ENCODE data around the gene SHROOM1. TPM values are rescaled to one million over a fixed set of nuclear protein-coding genes. Genes with fewer than 3 reads are reported as not detected.

Gene SHROOM1
- total and polyA plus RNA-seq, 9 of the 15 experiments (the other 6 are each of a cell fraction or from before 2014, with no cell fraction given): 0.44 to 26.5 (median 11.9) TPM

DNA sequence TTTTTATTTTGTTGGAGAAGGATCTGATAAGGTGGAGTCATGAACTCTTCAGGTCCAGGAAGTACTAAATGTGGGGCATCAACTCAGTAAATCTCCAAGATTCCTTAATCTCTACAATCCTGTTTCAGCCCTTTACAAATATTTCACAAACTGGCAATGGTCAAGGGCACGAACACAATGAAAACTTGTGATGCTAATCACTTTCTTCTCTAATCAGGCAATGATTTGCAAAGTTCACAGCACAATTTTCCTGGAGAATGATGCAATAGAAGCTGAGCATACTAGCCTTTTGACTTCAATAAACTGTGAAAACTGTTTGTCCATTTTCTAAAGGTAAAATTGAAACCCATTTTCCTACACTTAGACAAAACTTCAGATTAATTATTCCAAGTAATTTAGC is 18.9 kb upstream of the SHROOM1 start:
- no peak for FAIRE-seq
- in situ Hi-C loops (cut with MboI): no loop called here
- Histone ChIP-seq H3K9ac (ENCODE audit: insufficient read depth in 1 of 2, low read depth in 2 of 2, low read length in 2 of 2) (no peak overlapping the region), H3K4me1 (replicated peaks in 1 of 2; ENCODE audit: control insufficient read depth in 2 of 2, insufficient read depth in 2 of 2, low read length in 2 of 2) (peaks cover 0 to 14% of the 10 kb centered on the region in 2 experiments; a peak in 3 of 5 replicates), H3K9me3 (replicated peaks; ENCODE audit: control insufficient read depth, insufficient read depth, low read depth, low read length) (no peaks in the 10 kb centered on the region), H2AFZ (ENCODE audit: low read depth, low read length) (peak overlapping the region; percentile 75), H3K4me3 (no peak overlapping the region), H3K79me2 (ENCODE audit: control insufficient read depth, insufficient read depth, low read length) (no peaks in the 10 kb centered on the region), H4K20me1 (replicated peaks; ENCODE audit: control insufficient read depth, insufficient read depth, low read length) (no peaks in the 10 kb centered on the region), H3K4me2 (ENCODE audit: insufficient read depth, low read length) (no peak overlapping the region), H3K9me1 (ENCODE audit: control insufficient read depth, insufficient read depth, low read length) (no peaks in the 10 kb centered on the region), H3K27ac (ENCODE audit: extremely low read depth, low read depth, low read length) (no peak overlapping the region), H3K27me3 (ENCODE audit: control insufficient read depth in 2 of 2, insufficient read depth in 2 of 2, low read length in 2 of 2) (no peaks in the 10 kb centered on the region), H3K36me3 (ENCODE audit: control insufficient read depth, insufficient read depth, low read length) (no peaks in the 10 kb centered on the region)
- POLR2A ChIA-PET: interaction anchor here (0.7 to 3.1 kb wide), 8 partner anchors 9 to 474 kb away, joined by 3 to 25 read pairs (median 8); partner anchors contain the start of genes GDF9 and UQCRQ
- BruUV-seq (replicated peaks): no TSS peak
- ATAC-seq: peak; percentile 46
- DNase-seq (ENCODE audit: extremely low read depth in 1 of 4, low spot score in 3 of 4): no peak
- WGBS (ENCODE audit: insufficient coverage, low coverage, missing lambda C conversion rate): 4% methylated on average over 1 of the region's 1 CpG
- CTCF ChIA-PET (ENCODE audit: low intra/inter-chr PET ratio): no interaction called here
- intact Hi-C loops (cut with micrococcal nuclease): no loop called here
- TF ChIP-seq SRF (CRISPR knock-in tag; IDR thresholded peaks at IDR 0.05) (0 out of 4 replicates have a peak, but pooled peaks of 1 of the 2 experiments have one; percentile 20), ATF7 (IDR thresholded peaks at IDR 0.05) (peak; percentile 72), POLR2A (conservative IDR thresholded peaks at IDR 0.05) (no peak), SUPT5H (IDR thresholded peaks at IDR 0.05) (no peak), ETV1 (tag; conservative IDR thresholded peaks at IDR 0.05; ENCODE audit: low read depth) (0 out of 2 replicates have a peak, but pooled peaks have one; percentile 8), JUND (IDR thresholded peaks at IDR 0.05; ENCODE audit: borderline replicate concordance, low read depth, low read length) (peak; percentile 37; the same call in 1 of the 2 replicates), JUND (tag; IDR thresholded peaks at IDR 0.05; ENCODE audit: borderline replicate concordance, low read depth, low read length) (peak; percentile 38; the same call in 1 of the 3 replicates), ARID1B (IDR thresholded peaks at IDR 0.05) (0 out of 2 replicates have a peak, but pooled peaks have one; percentile 15), NR2C2 (CRISPR knock-in tag; IDR thresholded peaks at IDR 0.05) (no peak), NR2C2 (tag; IDR thresholded peaks at IDR 0.05) (peak; percentile 78), CEBPB (tag; IDR thresholded peaks at IDR 0.05) (peak; percentile 88), EP400 (IDR thresholded peaks at IDR 0.05) (peak; percentile 38; the same call in 1 of the 2 replicates), ZNF589 (CRISPR knock-in tag; IDR thresholded peaks at IDR 0.05; ENCODE audit: low read depth) (0 out of 2 replicates have a peak, but pooled peaks have one; percentile 25)
- TF ChIP-seq, protein P1, sequence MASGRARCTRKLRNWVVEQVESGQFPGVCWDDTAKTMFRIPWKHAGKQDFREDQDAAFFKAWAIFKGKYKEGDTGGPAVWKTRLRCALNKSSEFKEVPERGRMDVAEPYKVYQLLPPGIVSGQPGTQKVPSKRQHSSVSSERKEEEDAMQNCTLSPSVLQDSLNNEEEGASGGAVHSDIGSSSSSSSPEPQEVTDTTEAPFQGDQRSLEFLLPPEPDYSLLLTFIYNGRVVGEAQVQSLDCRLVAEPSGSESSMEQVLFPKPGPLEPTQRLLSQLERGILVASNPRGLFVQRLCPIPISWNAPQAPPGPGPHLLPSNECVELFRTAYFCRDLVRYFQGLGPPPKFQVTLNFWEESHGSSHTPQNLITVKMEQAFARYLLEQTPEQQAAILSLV (tag; IDR thresholded peaks at IDR 0.05): peak; percentile 57; the same call in 1 of the 2 replicates
- TF ChIP-seq, protein P2, sequence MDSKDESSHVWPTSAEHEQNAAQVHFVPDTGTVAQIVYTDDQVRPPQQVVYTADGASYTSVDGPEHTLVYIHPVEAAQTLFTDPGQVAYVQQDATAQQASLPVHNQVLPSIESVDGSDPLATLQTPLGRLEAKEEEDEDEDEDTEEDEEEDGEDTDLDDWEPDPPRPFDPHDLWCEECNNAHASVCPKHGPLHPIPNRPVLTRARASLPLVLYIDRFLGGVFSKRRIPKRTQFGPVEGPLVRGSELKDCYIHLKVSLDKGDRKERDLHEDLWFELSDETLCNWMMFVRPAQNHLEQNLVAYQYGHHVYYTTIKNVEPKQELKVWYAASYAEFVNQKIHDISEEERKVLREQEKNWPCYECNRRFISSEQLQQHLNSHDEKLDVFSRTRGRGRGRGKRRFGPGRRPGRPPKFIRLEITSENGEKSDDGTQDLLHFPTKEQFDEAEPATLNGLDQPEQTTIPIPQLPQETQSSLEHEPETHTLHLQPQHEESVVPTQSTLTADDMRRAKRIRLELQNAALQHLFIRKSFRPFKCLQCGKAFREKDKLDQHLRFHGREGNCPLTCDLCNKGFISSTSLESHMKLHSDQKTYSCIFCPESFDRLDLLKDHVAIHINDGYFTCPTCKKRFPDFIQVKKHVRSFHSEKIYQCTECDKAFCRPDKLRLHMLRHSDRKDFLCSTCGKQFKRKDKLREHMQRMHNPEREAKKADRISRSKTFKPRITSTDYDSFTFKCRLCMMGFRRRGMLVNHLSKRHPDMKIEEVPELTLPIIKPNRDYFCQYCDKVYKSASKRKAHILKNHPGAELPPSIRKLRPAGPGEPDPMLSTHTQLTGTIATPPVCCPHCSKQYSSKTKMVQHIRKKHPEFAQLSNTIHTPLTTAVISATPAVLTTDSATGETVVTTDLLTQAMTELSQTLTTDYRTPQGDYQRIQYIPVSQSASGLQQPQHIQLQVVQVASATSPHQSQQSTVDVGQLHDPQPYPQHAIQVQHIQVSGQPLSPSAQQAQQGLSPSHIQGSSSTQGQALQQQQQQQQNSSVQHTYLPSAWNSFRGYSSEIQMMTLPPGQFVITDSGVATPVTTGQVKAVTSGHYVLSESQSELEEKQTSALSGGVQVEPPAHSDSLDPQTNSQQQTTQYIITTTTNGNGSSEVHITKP (IDR thresholded peaks at IDR 0.05; ENCODE audit: partially characterized antibody): no peak
- TF ChIP-seq, protein P3, sequence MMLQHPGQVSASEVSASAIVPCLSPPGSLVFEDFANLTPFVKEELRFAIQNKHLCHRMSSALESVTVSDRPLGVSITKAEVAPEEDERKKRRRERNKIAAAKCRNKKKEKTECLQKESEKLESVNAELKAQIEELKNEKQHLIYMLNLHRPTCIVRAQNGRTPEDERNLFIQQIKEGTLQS (IDR thresholded peaks at IDR 0.05): peak; percentile 96
- TF ChIP-seq, protein P3 (CRISPR knock-in tag; conservative IDR thresholded peaks at IDR 0.05): no peak
- TF ChIP-seq, protein P4, sequence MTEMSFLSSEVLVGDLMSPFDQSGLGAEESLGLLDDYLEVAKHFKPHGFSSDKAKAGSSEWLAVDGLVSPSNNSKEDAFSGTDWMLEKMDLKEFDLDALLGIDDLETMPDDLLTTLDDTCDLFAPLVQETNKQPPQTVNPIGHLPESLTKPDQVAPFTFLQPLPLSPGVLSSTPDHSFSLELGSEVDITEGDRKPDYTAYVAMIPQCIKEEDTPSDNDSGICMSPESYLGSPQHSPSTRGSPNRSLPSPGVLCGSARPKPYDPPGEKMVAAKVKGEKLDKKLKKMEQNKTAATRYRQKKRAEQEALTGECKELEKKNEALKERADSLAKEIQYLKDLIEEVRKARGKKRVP (CRISPR knock-in tag; IDR thresholded peaks at IDR 0.05): peak; percentile 92

Data from K562 (cell line).